ENCODE measurements around the gene ILF3.
"Not testable (repeated sequence)": the region's sequence is repeated elsewhere in the genome, so short reads cannot be mapped to it uniquely, and the experiment has no call there.

ILF3 gene

DNA sequence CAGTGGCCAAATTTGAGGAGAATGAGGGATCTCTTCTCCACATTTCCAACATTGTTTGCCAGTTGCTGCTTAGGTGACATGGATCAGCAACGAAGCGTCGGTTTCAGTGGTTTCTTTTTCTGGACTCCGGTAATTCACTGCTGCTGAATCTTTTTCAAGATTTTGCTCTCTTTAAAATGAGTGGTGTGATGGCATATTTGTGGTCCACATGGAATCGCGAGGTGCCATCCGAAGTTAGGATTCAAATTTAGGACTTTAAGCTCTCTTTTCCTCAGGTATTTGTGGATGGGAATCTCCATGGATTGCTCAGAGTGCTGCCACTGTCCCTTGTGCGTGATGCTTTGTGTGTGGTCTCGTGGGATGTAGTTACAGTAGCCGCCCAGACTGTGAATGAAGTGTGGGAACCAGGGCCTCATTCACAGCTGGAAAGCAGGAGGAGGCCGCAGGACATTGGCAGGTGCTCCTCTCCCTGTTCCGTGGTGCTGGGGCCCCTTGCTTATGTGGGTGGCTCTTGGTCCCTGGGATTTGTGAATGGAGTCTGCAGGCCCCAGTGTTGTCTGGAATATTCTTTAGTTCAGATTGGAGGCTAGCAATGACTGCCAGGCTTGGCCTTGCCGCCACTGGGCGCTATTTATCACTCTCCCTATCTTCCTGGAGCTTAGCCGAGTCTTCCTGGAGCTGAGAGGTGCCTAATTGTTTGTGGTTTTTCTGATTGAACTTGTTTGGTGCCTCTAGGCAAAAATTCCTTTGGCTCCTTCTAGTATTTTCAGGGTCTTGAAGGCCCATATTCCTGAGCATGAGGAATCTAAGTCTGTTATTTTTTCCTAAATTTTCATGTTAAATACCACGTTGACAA, 1.5 kb downstream of the ILF3 start:
- Histone ChIP-seq H3K27me3 (ENCODE audit: control insufficient read depth in 1 of 2, insufficient read depth in 2 of 2, low read length in 2 of 2) (no peaks in the 10 kb centered on the region), H3K36me3 (ENCODE audit: control insufficient read depth in 2 of 2, insufficient read depth in 2 of 2, low read length in 2 of 2) (no peaks in the 10 kb centered on the region), H3K4me1 (ENCODE audit: control insufficient read depth, insufficient read depth, low read length) (peaks cover 29% of the 10 kb centered on the region), H3K9ac (ENCODE audit: low read length in 2 of 2) (peak overlapping the region; percentile 64 to 84), H3K9me3 (ENCODE audit: control insufficient read depth in 2 of 2, low read length in 2 of 2) (no peaks in the 10 kb centered on the region), H3K4me3 (ENCODE audit: low read length in 2 of 2) (peak overlapping the region; percentile 70 to 80), H3K27ac (ENCODE audit: low read length) (peak overlapping the region; percentile 49)

DNA sequence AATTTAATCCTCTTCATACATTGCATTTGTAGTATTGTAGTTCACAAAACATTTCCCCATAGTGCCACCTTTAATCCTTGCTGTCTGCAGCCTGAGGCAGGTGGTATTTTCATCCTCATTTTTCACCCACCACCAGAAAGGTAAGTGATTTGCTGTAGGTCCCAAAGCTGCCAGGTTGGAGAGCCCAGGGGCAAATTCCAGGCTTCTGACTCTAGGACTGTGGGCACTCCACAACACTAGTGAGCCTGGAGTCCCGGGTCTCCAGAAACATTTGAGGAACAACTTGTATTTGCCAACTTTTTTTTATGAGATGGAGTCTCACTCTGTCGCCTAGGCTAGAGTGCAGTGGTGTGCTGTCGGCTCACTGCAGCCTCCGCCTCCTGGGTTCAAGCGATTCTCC, 6.2 kb downstream of the ILF3 start:
- Histone ChIP-seq H3K27me3 (ENCODE audit: control insufficient read depth in 1 of 2, insufficient read depth in 2 of 2, low read length in 2 of 2) (no peaks in the 10 kb centered on the region), H3K36me3 (ENCODE audit: control insufficient read depth in 2 of 2, insufficient read depth in 2 of 2, low read length in 2 of 2) (peaks cover 0 to 7% of the 10 kb centered on the region in 2 donors), H3K4me1 (ENCODE audit: control insufficient read depth, insufficient read depth, low read length) (peaks cover 27% of the 10 kb centered on the region), H3K9me3 (ENCODE audit: control insufficient read depth in 2 of 2, low read length in 2 of 2) (no peaks in the 10 kb centered on the region), H3K9ac (ENCODE audit: low read length in 2 of 2) (no peak overlapping the region), H3K27ac (ENCODE audit: low read length) (no peak overlapping the region), H3K4me3 (ENCODE audit: low read length in 2 of 2) (no peak overlapping the region)

DNA sequence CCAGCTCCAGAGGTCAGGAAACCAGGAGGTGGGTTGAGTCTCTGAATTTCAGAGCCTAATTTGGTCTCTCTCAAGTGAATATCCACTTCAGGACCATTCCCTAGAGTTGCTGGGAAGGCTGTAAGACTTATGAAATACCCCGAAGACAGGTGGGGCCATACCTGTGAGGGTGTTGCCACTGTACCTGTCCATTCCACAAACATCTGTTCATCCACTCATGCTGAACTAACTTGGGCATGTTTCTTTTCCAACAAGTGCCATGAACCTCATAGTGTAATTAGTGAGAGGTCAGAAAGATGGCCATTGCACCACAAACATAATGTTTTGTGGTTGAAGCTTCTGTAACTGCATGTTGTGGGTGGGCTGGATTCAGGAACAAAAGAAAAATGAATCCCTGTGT, 7.8 kb downstream of the ILF3 start:
- no peaks in the 10 kb centered on the region for H3K27me3 ChIP-seq (ENCODE audit: control insufficient read depth in 1 of 2, insufficient read depth in 2 of 2, low read length in 2 of 2)
- peaks cover 0 to 7% of the 10 kb centered on the region in 2 donors for H3K36me3 ChIP-seq (ENCODE audit: control insufficient read depth in 2 of 2, insufficient read depth in 2 of 2, low read length in 2 of 2)
- peaks cover 18% of the 10 kb centered on the region for H3K4me1 ChIP-seq (ENCODE audit: control insufficient read depth, insufficient read depth, low read length)
- H3K9me3 ChIP-seq (ENCODE audit: control insufficient read depth in 2 of 2, low read length in 2 of 2): no peaks in the 10 kb centered on the region
- no peak overlapping the region for H3K4me3 ChIP-seq (ENCODE audit: low read length in 2 of 2)
- peak overlapping the region in 1 of 2 donors; percentile 13 for H3K9ac ChIP-seq (ENCODE audit: low read length in 2 of 2)
- no peak overlapping the region for H3K27ac ChIP-seq (ENCODE audit: low read length)

DNA sequence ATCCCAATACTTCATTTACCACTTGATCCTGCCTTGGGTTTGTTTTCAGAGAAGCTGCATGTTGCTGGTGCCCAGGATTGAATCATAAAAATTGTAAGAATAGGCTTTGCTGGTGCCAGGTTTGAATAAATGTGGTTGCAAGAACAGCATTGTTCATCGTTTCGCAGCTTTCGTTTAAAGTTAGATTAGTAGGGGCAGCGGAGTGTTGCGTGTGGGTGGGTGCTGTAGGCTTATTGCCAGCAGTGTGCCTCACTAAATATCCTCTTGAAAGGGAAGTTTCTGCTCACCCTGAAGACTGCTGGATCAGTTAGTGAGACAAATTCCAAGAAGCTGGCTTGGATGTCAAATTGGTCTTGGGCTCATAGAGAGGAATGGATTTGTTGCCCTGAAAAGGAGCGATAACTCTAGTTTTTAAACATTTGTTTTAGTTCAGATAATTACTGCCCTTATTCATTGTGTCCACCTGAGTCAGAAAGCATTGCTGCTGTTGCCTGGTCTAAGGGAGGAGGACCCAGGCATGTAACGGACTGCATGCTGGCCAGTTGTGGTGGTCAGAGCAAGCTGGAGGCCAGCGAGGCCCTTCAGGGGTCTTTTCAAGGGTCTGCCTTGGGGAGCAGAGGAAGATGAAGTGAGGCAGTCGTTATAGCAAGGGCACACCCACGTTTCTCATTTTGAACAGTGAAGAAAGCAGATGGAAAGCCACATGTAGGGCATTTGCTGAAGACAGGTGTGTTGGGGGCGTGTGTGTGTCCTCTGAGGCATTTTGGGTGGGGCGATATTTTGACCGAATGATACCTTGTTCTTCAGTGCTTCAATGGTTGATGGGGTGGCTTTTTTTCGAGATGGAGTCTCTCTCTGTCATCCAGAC, 8.5 kb downstream of the ILF3 start:
- Histone ChIP-seq H3K9ac (ENCODE audit: low read length in 2 of 2) (no peak overlapping the region), H3K9me3 (ENCODE audit: control insufficient read depth in 2 of 2, low read length in 2 of 2) (no peaks in the 10 kb centered on the region), H3K27ac (ENCODE audit: low read length) (no peak overlapping the region), H3K4me1 (ENCODE audit: control insufficient read depth, insufficient read depth, low read length) (peaks cover 18% of the 10 kb centered on the region), H3K27me3 (ENCODE audit: control insufficient read depth in 1 of 2, insufficient read depth in 2 of 2, low read length in 2 of 2) (no peaks in the 10 kb centered on the region), H3K36me3 (ENCODE audit: control insufficient read depth in 2 of 2, insufficient read depth in 2 of 2, low read length in 2 of 2) (peaks cover 0 to 8% of the 10 kb centered on the region in 2 donors), H3K4me3 (ENCODE audit: low read length in 2 of 2) (no peak overlapping the region)

DNA sequence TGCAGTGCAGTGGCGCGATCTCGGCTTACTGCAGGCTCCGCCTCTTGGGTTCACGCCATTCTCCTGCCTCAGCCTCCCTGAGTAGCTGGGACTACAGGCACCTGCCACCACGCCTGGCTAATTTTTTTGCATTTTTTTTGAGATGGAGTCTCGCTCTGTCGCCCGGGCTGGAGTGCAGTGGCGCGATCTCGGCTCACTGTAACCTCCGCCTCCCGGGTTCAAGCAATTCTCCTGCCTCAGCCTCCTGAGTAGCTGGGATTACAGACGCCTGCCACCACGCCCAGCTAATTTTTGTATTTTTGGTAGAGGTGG, 9.1 kb downstream of the ILF3 start:
- peaks cover 18% of the 10 kb centered on the region for H3K4me1 ChIP-seq (ENCODE audit: control insufficient read depth, insufficient read depth, low read length)
- H3K36me3 ChIP-seq (ENCODE audit: control insufficient read depth in 2 of 2, insufficient read depth in 2 of 2, low read length in 2 of 2): peaks cover 0 to 13% of the 10 kb centered on the region in 2 donors

DNA sequence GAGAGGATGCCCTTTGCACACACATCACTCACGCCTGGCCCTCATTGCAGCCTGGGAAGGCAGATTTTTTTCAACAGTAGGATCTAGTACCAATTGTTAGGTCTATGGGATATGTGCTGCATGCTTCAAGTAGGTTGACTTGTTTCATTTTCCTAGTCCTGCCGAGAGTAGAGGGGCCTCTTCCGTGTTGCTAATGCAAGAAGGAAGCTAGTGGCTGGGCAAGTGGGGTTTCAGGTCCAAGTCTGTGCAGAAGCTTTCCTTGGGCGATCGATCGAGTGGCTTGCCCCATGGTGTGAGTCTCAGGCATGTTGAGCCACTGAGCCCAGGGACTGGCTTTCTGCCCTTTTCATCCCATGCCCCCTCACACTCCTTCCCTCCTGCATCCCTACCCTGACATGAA, 13.7 kb downstream of the ILF3 start:
- H3K27me3 ChIP-seq (ENCODE audit: control insufficient read depth in 1 of 2, insufficient read depth in 2 of 2, low read length in 2 of 2): no peaks in the 10 kb centered on the region
- no peak overlapping the region for H3K9ac ChIP-seq (ENCODE audit: low read length in 2 of 2)
- no peak overlapping the region for H3K27ac ChIP-seq (ENCODE audit: low read length)
- H3K4me3 ChIP-seq (ENCODE audit: low read length in 2 of 2): no peak overlapping the region
- H3K9me3 ChIP-seq (ENCODE audit: control insufficient read depth in 2 of 2, low read length in 2 of 2): no peaks in the 10 kb centered on the region
- peaks cover 14% of the 10 kb centered on the region for H3K4me1 ChIP-seq (ENCODE audit: control insufficient read depth, insufficient read depth, low read length)
- H3K36me3 ChIP-seq (ENCODE audit: control insufficient read depth in 2 of 2, insufficient read depth in 2 of 2, low read length in 2 of 2): peaks cover 12 to 18% of the 10 kb centered on the region in 2 donors

More for the DNA sequence above, 9.1 kb downstream of the ILF3 start:
- not testable (repeated sequence) for H3K4me3 ChIP-seq (ENCODE audit: low read length in 2 of 2); H3K27me3 ChIP-seq (ENCODE audit: control insufficient read depth in 1 of 2, insufficient read depth in 2 of 2, low read length in 2 of 2); H3K27ac ChIP-seq (ENCODE audit: low read length); H3K9ac ChIP-seq (ENCODE audit: low read length in 2 of 2); H3K9me3 ChIP-seq (ENCODE audit: control insufficient read depth in 2 of 2, low read length in 2 of 2)

DNA sequence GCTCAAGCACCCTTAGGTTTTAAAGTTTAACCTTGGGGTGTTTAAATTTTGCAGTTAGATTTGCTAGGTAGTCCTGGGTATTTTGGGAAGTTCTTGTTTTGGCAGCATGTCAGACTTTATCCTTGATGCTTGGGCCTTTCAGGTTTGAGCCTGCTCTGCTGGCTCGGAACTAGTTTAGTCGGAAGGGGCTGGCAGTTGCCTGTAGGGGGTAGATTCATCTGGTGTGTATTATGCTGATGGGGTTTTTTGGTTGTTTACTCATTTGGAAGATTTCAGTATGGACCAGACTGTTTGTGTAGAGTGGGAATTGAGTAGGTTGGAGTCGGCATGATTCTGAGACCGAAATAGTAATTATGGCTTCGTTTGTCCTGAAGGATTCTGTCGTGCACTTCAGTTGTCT, 15.1 kb downstream of the ILF3 start:
- Histone ChIP-seq H3K9ac (ENCODE audit: low read length in 2 of 2) (no peak overlapping the region), H3K4me3 (ENCODE audit: low read length in 2 of 2) (no peak overlapping the region), H3K4me1 (ENCODE audit: control insufficient read depth, insufficient read depth, low read length) (peaks cover 12% of the 10 kb centered on the region), H3K9me3 (ENCODE audit: control insufficient read depth in 2 of 2, low read length in 2 of 2) (no peaks in the 10 kb centered on the region), H3K36me3 (ENCODE audit: control insufficient read depth in 2 of 2, insufficient read depth in 2 of 2, low read length in 2 of 2) (peaks cover 21 to 23% of the 10 kb centered on the region in 2 donors), H3K27me3 (ENCODE audit: control insufficient read depth in 1 of 2, insufficient read depth in 2 of 2, low read length in 2 of 2) (no peaks in the 10 kb centered on the region), H3K27ac (ENCODE audit: low read length) (no peak overlapping the region)

DNA sequence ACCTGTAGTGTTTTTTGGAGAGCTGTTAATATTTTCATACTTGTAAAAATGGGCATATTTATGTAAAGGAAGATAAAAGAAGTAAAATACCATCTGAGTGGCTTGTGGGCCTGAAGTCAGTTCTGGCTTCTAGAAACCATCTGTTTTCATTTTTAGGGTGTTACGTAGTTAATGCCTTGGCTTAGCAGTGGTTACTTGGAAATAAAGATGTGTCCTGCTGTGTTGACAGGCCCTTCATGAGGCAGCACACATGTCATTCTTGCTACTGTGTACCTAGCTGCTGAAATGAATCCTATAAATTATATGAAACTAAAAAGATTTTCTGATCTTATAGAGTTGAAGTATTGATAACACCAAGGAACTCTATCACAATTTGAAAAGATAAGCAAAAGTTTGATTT, 16.0 kb downstream of the ILF3 start:
- no peak overlapping the region for H3K27ac ChIP-seq (ENCODE audit: low read length)
- peaks cover 21 to 23% of the 10 kb centered on the region in 2 donors for H3K36me3 ChIP-seq (ENCODE audit: control insufficient read depth in 2 of 2, insufficient read depth in 2 of 2, low read length in 2 of 2)
- no peak overlapping the region for H3K9ac ChIP-seq (ENCODE audit: low read length in 2 of 2)
- no peak overlapping the region for H3K4me3 ChIP-seq (ENCODE audit: low read length in 2 of 2)
- peaks cover 12% of the 10 kb centered on the region for H3K4me1 ChIP-seq (ENCODE audit: control insufficient read depth, insufficient read depth, low read length)
- no peaks in the 10 kb centered on the region for H3K27me3 ChIP-seq (ENCODE audit: control insufficient read depth in 1 of 2, insufficient read depth in 2 of 2, low read length in 2 of 2)
- no peaks in the 10 kb centered on the region for H3K9me3 ChIP-seq (ENCODE audit: control insufficient read depth in 2 of 2, low read length in 2 of 2)

DNA sequence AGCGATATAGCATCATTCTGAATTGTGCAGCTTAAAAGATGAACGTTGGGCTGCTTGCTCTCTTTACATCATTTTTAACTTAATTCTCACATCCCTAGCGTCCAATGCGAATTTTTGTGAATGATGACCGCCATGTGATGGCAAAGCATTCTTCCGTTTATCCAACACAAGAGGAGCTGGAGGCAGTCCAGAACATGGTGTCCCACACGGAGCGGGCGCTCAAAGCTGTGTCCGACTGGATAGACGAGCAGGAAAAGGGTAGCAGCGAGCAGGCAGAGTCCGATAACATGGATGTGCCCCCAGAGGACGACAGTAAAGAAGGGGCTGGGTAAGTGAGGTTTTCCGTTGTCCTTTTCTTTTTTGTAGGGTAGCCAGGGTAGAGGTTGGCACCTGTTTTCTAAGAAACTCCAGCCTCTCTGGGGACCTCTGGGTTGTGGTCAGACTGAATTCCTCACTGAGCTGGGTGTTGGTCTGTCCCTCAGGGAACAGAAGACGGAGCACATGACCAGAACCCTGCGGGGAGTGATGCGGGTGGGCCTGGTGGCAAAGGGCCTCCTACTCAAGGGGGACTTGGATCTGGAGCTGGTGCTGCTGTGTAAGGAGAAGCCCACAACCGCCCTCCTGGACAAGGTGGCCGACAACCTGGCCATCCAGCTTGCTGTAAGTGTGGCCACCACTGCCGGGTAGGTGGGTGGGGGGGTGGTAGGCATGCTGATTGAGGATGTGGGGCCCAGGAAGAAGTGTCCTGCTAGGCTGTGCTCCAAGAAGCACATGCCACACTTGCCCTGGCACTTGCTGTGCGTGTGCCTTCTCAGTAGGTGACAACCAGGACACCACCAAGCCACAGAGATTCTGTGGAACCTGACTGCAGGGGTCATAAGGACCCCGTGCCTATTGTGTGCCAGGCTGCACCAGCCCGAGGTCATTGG, 17.0 kb downstream of the ILF3 start:
- H3K27me3 ChIP-seq (ENCODE audit: control insufficient read depth in 1 of 2, insufficient read depth in 2 of 2, low read length in 2 of 2): no peaks in the 10 kb centered on the region
- H3K36me3 ChIP-seq (ENCODE audit: control insufficient read depth in 2 of 2, insufficient read depth in 2 of 2, low read length in 2 of 2): peaks cover 21 to 28% of the 10 kb centered on the region in 2 donors
- peaks cover 11% of the 10 kb centered on the region for H3K4me1 ChIP-seq (ENCODE audit: control insufficient read depth, insufficient read depth, low read length)
- H3K27ac ChIP-seq (ENCODE audit: low read length): no peak overlapping the region
- no peak overlapping the region for H3K9ac ChIP-seq (ENCODE audit: low read length in 2 of 2)
- no peak overlapping the region for H3K4me3 ChIP-seq (ENCODE audit: low read length in 2 of 2)
- no peaks in the 10 kb centered on the region for H3K9me3 ChIP-seq (ENCODE audit: control insufficient read depth in 2 of 2, low read length in 2 of 2)

DNA sequence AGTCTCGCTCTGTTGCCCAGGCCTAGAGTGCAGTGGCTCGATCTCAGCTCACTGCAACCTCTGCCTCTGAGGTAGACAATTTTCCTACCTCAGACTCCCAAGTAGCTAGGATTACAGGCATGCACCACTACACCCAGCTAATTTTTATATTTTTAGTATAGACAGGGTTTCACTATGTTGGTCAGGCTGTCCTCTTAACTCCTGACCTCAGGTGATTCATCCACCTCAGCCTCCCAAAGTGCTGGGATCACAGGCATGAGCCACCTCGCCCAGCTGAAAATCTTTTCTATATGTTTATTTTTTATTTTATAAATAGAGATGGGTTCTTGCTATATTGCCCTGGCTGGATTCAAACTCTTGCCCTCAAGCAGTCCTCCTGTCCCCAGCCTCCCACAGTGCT, 17.8 kb downstream of the ILF3 start:
- not testable (repeated sequence) for H3K27me3 ChIP-seq (ENCODE audit: control insufficient read depth in 1 of 2, insufficient read depth in 2 of 2, low read length in 2 of 2); H3K9ac ChIP-seq (ENCODE audit: low read length in 2 of 2); H3K9me3 ChIP-seq (ENCODE audit: control insufficient read depth in 2 of 2, low read length in 2 of 2); H3K27ac ChIP-seq (ENCODE audit: low read length); H3K4me1 ChIP-seq (ENCODE audit: control insufficient read depth, insufficient read depth, low read length); H3K4me3 ChIP-seq (ENCODE audit: low read length in 2 of 2)
- peaks cover 24 to 28% of the 10 kb centered on the region in 2 donors for H3K36me3 ChIP-seq (ENCODE audit: control insufficient read depth in 2 of 2, insufficient read depth in 2 of 2, low read length in 2 of 2)

Measured in stomach smooth muscle (tissue), 2 donors.